Mesothelial cell of epicardium (in vitro differentiated cells): Measurements from ENCODE around the gene C1orf50. TPM values are rescaled to one million over a fixed set of nuclear protein-coding genes. Genes with fewer than 3 reads are reported as not detected.

Experiments
- DNase-seq, 2 experiments: peaks; one replicate each; pipeline ENCODE4 v3.0.0; 2021; ENCODE audit warnings: low spot score in 2 of 2; ENCODE audit not compliant: unreplicated experiment in 2 of 2
- H3K27ac Mint-ChIP-seq: 2 replicates; pipeline ENCODE4 v1.8.0; 2021; ENCODE audit warnings: mixed read lengths
- H3K27me3 Mint-ChIP-seq: 2 replicates; pipeline ENCODE4 v1.8.0; 2021; ENCODE audit warnings: low read depth, mixed read lengths
- H3K36me3 Mint-ChIP-seq: 2 replicates; pipeline ENCODE4 v1.8.0; 2021; ENCODE audit warnings: mixed read lengths
- H3K4me1 Mint-ChIP-seq: 2 replicates; pipeline ENCODE4 v1.8.0; 2021; ENCODE audit warnings: mixed read lengths
- H3K4me3 Mint-ChIP-seq: 2 replicates; pipeline ENCODE4 v1.8.0; 2021; ENCODE audit warnings: mild to moderate bottlenecking, moderate library complexity, mixed read lengths
- H3K9me3 Mint-ChIP-seq: 2 replicates; pipeline ENCODE4 v1.8.0; 2021; ENCODE audit warnings: mixed read lengths
- CTCF ChIP-seq: fragments of 200-600 bp; sonication (generic); IDR thresholded peaks from one replicate; pipeline ENCODE4 v1.5.0; 2021; ENCODE audit warnings: antibody characterized with exemption; ENCODE audit not compliant: unreplicated experiment
- total RNA-seq: library from RNA; stranded (reverse); gene quantifications from 3 replicates; pipeline ENCODE4 v1.2.1, GENCODE V29; 2021

The C1orf50 gene
- total RNA-seq, 1 donor from 2014 or later, result 10.4 TPM

- TF ChIP-seq CTCF, result no peak
- Mint-ChIP-seq H3K36me3 (peaks cover 6% of the 10 kb centered on the region), H3K27ac (no peak overlapping the region), H3K9me3 (no peaks in the 10 kb centered on the region), H3K27me3 (no peaks in the 10 kb centered on the region), H3K4me3 (no peak overlapping the region), H3K4me1 (peaks cover 31% of the 10 kb centered on the region)
- DNase-seq, result no peak
These were observed 25.3 kb upstream of the C1orf50 start for GRCh38 chr1:42741706-42742105.

GRCh38 chr1:42742141-42742540, 24.9 kb upstream of the C1orf50 start:
- no peaks in the 10 kb centered on the region for H3K9me3 Mint-ChIP-seq
- TF ChIP-seq CTCF, result no peak
- no peak for DNase-seq
- no peak overlapping the region for H3K4me3 Mint-ChIP-seq
- peaks cover 10% of the 10 kb centered on the region for H3K36me3 Mint-ChIP-seq
- peaks cover 31% of the 10 kb centered on the region for H3K4me1 Mint-ChIP-seq
- peak overlapping the region; percentile 27 for H3K27ac Mint-ChIP-seq
- no peaks in the 10 kb centered on the region for H3K27me3 Mint-ChIP-seq

GRCh38 chr1:42742617-42743316, 24.3 kb upstream of the C1orf50 start:
- TF ChIP-seq CTCF, result no peak
- DNase-seq, result no peak
- Mint-ChIP-seq H3K4me3 (no peak overlapping the region), H3K4me1 (peaks cover 31% of the 10 kb centered on the region), H3K9me3 (no peaks in the 10 kb centered on the region), H3K27me3 (no peaks in the 10 kb centered on the region), H3K36me3 (peaks cover 12% of the 10 kb centered on the region), H3K27ac (peak overlapping the region; percentile 27)

GRCh38 chr1:42743317-42744147, 23.5 kb upstream of the C1orf50 start:
- peaks cover 19% of the 10 kb centered on the region for H3K36me3 Mint-ChIP-seq
- no peak for TF ChIP-seq CTCF

GRCh38 chr1:42744148-42744413, 23.0 kb upstream of the C1orf50 start:
- no peaks in the 10 kb centered on the region for H3K9me3 Mint-ChIP-seq
- H3K27ac Mint-ChIP-seq, result no peak overlapping the region
- peaks cover 31% of the 10 kb centered on the region for H3K4me1 Mint-ChIP-seq
- no peak for DNase-seq
- TF ChIP-seq CTCF, result no peak
- no peak overlapping the region for H3K4me3 Mint-ChIP-seq
- H3K27me3 Mint-ChIP-seq, result no peaks in the 10 kb centered on the region
- H3K36me3 Mint-ChIP-seq, result peaks cover 24% of the 10 kb centered on the region

More at GRCh38 chr1:42743317-42744147, 23.5 kb upstream of the C1orf50 start:
- H3K4me3 Mint-ChIP-seq, result no peak overlapping the region
- no peak for DNase-seq
- H3K27ac Mint-ChIP-seq, result peak overlapping the region; percentile 27
- no peaks in the 10 kb centered on the region for H3K27me3 Mint-ChIP-seq
- H3K9me3 Mint-ChIP-seq, result no peaks in the 10 kb centered on the region
- peaks cover 31% of the 10 kb centered on the region for H3K4me1 Mint-ChIP-seq
